ENCODE measurements around the gene PCSK5.

- TF ChIP-seq CTCF (IDR thresholded peaks at IDR 0.05; ENCODE audit: insufficient read depth, low read length, poor library complexity, severe bottlenecking) (no peak), EZH2phosphoT487 (conservative IDR thresholded peaks at IDR 0.05; ENCODE audit: low read length) (no peak)
Measured at GRCh38 chr9:76188286-76188685, 297.8 kb downstream of the PCSK5 start.
